T-helper 2 cell treated with Interferon-gamma antibody and Interleukin-4, amounts not matched to agents 100 ng/mL and 5 ng/mL, for 36 hours (primary cell): ENCODE results near the gene MRPL10. TPM values are rescaled to one million over a fixed set of nuclear protein-coding genes. Genes with fewer than 3 reads are reported as not detected.

Source experiments
- intact Hi-C: fragments of 100-400 bp; cut with micrococcal nuclease; formaldehyde crosslinking; loops from one replicate; pipeline ENCODE4 v1.15.1; 2023
- total RNA-seq: library from RNA; stranded (reverse); gene quantifications from 2 replicates; pipeline ENCODE4 v1.2.3, GENCODE V29; 2022

Gene MRPL10
- total RNA-seq, 1 donor from 2014 or later: 36.6 TPM

GRCh38 chr17:47840742-47841487 lies 9.6 kb upstream of the MRPL10 start, which contains the start of gene SCRN2:
Gene SCRN2 (minus strand): TSS chr17:47841273. CDS start chr17:47840843, 430 bp downstream.
- intact Hi-C loops: loop anchor here (1.0 to 5.0 kb wide), 3 partner anchors 10 to 101 kb away; partner anchors contain the start of genes LRRC46, MRPL10 and PNPO

GRCh38 chr17:47840001-47840741 lies 8.8 kb upstream of the MRPL10 start:
- intact Hi-C loops: loop anchor here (5.0 kb wide), 1 partner anchor 102 kb away; the partner anchor contains the start of gene PNPO

- intact Hi-C loops: no loop called here
Observed at GRCh38 chr17:47839071-47839470, 7.7 kb upstream of the MRPL10 start.

DNA sequence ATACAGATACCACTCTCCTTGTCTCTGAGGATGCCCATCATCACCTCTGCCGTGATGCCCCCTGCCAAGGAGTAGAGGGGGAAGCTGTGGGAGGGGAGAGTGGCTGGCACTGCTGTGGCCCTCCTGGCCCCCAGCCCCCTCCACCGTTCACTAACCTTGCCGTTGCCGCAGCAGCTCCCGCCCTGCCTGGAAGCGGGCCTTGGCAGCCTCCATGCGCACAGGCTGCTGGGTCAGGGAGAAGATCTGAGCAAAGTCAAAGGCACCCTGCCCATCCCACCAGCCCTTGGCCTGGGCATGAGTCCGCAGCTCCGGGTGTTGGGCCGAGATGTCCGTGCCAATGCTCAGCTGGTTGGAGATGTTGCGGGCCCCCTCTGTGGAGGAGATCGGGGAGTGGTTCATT lies 7.3 kb upstream of the MRPL10 start:
- intact Hi-C loops: no loop called here

- intact Hi-C loops: no loop called here
Observed at GRCh38 chr17:47837401-47838039, 6.2 kb upstream of the MRPL10 start.

- intact Hi-C loops: no loop called here
Observed at GRCh38 chr17:47836601-47837000, 5.3 kb upstream of the MRPL10 start.

- intact Hi-C loops: no loop called here
Observed at GRCh38 chr17:47834756-47835155, 3.4 kb upstream of the MRPL10 start.

- intact Hi-C loops: loop anchor here (1.0 kb wide), 4 partner anchors 9 to 183 kb away; partner anchors contain the start of genes KPNB1, OSBPL7, SCRN2 and SP2
Observed at GRCh38 chr17:47831934-47832327, 590 bp upstream of the MRPL10 start.

GRCh38 chr17:47830396-47831002 lies 842 bp downstream of the MRPL10 start:
- intact Hi-C loops: loop anchor here (1.0 kb wide), 4 partner anchors 9 to 181 kb away; partner anchors contain the start of genes KPNB1, OSBPL7, SCRN2 and SP2

DNA sequence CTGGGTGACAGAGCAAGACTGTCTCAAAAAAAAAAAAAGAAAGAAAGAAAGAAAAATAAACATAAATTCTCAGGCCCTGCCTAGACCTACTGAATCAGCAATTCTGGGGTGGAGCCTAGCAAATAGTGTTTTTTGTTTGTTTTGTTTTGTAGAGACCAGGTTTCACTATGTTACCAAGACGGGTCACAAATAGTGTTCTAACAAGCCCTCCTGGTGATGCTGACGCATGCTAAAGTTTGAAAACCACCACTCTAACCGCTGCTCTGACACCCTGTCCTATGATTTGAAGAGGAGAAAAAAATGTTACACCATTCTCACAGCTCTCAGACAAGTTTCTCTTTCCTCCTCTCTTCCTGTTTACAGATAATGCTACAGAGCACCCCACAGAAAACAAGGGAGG lies 1.5 kb downstream of the MRPL10 start:
- intact Hi-C loops: no loop called here

DNA sequence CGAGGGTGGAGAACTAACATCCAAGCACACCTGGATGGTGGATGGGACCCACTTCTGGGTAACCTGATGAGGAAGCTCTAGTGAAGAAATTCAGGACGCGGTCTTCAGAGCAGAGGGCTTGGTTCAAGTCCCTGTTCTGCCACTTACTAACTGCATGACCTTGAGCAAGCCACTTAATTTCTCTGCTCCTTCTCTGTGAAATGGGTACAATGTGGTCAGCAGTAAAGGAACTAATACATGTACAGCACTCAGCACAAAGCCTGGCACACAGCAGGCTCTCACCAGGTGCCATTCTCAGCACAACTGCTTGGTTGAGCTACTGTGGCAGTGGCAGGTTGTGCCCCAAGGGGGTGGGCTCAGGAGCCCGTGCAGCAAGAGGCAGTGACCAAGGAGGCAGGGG lies 7.8 kb downstream of the MRPL10 start:
- intact Hi-C loops: no loop called here

DNA sequence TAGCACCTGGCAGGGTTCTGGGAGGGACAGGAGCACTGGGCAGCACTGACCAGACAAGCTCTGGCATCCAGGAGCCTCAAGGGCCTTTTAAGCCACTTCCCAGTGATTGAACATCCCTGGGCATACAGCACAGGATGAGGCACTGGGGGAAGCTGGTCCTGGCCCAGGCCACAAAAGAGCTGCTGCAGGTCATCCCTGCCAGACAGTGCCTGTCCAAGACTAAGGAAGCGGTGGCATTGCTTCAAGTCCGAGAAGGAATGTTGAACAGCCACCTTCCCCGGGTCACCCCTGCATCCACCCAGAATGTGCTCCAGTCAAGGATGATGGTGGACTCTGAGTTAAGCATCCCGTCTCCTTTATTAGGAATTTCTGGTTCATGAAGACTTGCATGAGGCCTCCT lies 8.6 kb downstream of the MRPL10 start:
- intact Hi-C loops: no loop called here

GRCh38 chr17:47821424-47822391 lies 9.6 kb downstream of the MRPL10 start, which contains the start of gene OSBPL7:
Gene OSBPL7 (minus strand): TSS chr17:47821794. CDS start chr17:47820278, 1,516 bp downstream.
- intact Hi-C loops: loop anchor here (1.0 kb wide), 1 partner anchor 10 kb away; the partner anchor contains the start of genes LRRC46 and MRPL10

- intact Hi-C loops: loop anchor here (1.0 kb wide), 1 partner anchor 10 kb away; the partner anchor contains the start of genes LRRC46 and MRPL10
Observed at GRCh38 chr17:47821031-47821423, 10.3 kb downstream of the MRPL10 start.

DNA sequence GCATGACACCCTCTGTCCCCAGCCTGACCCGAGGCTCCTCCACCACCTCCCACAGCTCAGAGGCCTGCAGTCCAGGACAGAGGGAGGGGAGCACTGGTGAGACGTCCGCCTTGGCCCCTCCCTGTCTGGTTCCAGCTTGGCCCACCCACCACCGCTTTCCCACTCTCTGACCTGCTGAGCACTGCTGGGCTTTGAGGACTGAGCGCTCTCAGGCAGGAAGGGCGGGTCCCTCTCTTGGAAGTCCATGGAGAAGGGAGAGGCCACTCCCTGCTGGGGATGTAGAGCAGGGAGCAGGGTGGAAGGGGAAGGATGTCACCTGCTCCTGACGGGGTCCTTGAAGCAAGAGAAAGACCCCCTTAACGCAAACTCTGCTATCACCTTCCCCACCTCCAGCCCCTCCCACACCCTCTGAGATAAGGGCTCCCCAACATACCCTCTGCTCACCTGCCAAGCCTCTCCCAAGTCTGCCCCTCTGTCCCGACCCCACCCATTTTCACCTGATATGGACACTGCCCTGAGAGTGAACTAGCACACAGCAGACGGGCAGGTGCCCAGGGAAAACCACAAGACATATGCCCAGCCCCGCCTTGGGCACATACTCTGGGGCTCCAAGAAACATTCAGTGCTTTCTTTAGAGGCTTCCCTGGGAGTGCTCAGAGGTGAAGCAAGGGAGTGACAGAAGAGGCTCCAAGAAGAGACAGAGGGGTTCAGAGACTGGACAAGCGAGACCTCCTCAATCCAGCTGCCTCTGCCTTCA lies 11.1 kb downstream of the MRPL10 start:
- intact Hi-C loops: no loop called here

GRCh38 chr17:47819475-47819874 lies 11.9 kb downstream of the MRPL10 start:
- intact Hi-C loops: no loop called here

DNA sequence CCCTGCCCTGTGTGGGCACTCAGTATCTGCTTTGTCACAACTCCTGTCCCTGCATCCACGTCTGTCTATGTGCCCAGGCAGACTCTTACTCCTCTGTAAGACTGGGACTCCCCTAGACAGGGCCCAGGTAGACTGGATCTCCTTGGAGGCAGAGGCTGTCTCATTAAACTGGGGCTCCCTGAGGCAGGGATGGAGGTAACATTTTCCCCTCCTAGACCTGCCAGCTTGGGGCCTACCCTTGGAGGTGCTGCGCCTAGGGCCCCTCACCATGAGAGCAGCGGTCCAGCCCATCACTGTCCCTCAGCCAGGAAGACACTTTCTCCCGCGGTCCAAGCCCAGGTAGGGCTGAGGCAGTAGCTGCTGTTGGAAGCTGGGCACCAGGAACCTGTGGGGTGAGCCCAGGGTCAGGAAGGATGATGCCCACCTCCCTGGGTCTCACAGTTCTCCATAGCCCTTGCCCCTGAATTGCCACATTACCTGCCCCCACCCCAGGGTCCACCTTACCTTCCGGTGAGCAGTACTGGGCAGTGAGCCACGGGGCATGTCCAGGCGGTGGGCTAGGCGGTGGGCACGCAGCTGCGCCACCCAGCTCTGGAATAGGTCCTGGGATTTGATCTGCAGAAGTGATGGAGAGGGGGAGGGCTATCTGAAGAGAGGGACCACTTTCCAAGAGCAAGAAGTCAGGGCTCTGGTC lies 13.2 kb downstream of the MRPL10 start:
- intact Hi-C loops: no loop called here

GRCh38 chr17:47816947-47817346 lies 14.4 kb downstream of the MRPL10 start:
- intact Hi-C loops: no loop called here
